ENCODE data around the gene YTHDC1.

DNA sequence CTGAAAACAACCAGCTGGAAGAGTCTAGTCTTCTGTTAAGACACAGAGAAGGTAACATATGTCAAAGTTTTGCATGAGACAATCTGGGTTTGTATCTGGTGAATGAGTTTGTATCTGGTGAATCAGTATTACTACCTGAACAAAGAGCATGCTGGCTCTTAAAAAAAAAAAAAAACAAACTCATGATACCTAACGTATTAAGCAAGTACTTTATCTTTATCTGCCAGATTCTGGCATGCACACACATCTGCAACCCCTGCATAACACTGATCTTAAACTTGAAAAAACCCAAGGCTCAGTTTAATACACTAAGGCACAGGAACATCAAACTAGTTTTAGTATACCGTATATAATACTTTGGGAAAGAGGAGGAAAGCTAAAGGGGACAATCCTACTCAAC is 5.8 kb downstream of the YTHDC1 start:
- TF ChIP-seq EZH2 (IDR thresholded peaks at IDR 0.05; ENCODE audit: borderline replicate concordance, insufficient read depth, low read length, poor library complexity, severe bottlenecking) = no peak
- no peak for TF ChIP-seq RAD21 (conservative IDR thresholded peaks at IDR 0.05)
- no peak for TF ChIP-seq POLR2AphosphoS5 (IDR thresholded peaks at IDR 0.05)
- TF ChIP-seq, protein P1, sequence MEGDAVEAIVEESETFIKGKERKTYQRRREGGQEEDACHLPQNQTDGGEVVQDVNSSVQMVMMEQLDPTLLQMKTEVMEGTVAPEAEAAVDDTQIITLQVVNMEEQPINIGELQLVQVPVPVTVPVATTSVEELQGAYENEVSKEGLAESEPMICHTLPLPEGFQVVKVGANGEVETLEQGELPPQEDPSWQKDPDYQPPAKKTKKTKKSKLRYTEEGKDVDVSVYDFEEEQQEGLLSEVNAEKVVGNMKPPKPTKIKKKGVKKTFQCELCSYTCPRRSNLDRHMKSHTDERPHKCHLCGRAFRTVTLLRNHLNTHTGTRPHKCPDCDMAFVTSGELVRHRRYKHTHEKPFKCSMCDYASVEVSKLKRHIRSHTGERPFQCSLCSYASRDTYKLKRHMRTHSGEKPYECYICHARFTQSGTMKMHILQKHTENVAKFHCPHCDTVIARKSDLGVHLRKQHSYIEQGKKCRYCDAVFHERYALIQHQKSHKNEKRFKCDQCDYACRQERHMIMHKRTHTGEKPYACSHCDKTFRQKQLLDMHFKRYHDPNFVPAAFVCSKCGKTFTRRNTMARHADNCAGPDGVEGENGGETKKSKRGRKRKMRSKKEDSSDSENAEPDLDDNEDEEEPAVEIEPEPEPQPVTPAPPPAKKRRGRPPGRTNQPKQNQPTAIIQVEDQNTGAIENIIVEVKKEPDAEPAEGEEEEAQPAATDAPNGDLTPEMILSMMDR (IDR thresholded peaks at IDR 0.05; ENCODE audit: poor library complexity, severe bottlenecking) = no peak
- TF ChIP-seq TAF1 (IDR thresholded peaks at IDR 0.05; ENCODE audit: low read depth) = no peak
- TF ChIP-seq, protein P2, sequence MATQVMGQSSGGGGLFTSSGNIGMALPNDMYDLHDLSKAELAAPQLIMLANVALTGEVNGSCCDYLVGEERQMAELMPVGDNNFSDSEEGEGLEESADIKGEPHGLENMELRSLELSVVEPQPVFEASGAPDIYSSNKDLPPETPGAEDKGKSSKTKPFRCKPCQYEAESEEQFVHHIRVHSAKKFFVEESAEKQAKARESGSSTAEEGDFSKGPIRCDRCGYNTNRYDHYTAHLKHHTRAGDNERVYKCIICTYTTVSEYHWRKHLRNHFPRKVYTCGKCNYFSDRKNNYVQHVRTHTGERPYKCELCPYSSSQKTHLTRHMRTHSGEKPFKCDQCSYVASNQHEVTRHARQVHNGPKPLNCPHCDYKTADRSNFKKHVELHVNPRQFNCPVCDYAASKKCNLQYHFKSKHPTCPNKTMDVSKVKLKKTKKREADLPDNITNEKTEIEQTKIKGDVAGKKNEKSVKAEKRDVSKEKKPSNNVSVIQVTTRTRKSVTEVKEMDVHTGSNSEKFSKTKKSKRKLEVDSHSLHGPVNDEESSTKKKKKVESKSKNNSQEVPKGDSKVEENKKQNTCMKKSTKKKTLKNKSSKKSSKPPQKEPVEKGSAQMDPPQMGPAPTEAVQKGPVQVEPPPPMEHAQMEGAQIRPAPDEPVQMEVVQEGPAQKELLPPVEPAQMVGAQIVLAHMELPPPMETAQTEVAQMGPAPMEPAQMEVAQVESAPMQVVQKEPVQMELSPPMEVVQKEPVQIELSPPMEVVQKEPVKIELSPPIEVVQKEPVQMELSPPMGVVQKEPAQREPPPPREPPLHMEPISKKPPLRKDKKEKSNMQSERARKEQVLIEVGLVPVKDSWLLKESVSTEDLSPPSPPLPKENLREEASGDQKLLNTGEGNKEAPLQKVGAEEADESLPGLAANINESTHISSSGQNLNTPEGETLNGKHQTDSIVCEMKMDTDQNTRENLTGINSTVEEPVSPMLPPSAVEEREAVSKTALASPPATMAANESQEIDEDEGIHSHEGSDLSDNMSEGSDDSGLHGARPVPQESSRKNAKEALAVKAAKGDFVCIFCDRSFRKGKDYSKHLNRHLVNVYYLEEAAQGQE (IDR thresholded peaks at IDR 0.05; ENCODE audit: borderline replicate concordance) = no peak
- no peak for TF ChIP-seq MXI1 (conservative IDR thresholded peaks at IDR 0.05; ENCODE audit: poor library complexity, severe bottlenecking)
- no peak for TF ChIP-seq EP300 (conservative IDR thresholded peaks at IDR 0.05; ENCODE audit: poor library complexity, severe bottlenecking)

Data from neural cell (in vitro differentiated cells).